Activated CD4-positive, alpha-beta T cell treated with anti-CD3 and anti-CD28 coated beads, Interleukin-2, Interleukin-6, amounts not matched to agents 100 ng/mL and 50 ng/mL, durations not matched to agents 16 hours and 8 hours (primary cell): Measurements from ENCODE around the gene PPP1R3C.

ENCODE experiments used
- DNase-seq: peaks from one replicate; pipeline ENCODE4 v3.0.0-alpha.2; 2020

The PPP1R3C gene

DNA sequence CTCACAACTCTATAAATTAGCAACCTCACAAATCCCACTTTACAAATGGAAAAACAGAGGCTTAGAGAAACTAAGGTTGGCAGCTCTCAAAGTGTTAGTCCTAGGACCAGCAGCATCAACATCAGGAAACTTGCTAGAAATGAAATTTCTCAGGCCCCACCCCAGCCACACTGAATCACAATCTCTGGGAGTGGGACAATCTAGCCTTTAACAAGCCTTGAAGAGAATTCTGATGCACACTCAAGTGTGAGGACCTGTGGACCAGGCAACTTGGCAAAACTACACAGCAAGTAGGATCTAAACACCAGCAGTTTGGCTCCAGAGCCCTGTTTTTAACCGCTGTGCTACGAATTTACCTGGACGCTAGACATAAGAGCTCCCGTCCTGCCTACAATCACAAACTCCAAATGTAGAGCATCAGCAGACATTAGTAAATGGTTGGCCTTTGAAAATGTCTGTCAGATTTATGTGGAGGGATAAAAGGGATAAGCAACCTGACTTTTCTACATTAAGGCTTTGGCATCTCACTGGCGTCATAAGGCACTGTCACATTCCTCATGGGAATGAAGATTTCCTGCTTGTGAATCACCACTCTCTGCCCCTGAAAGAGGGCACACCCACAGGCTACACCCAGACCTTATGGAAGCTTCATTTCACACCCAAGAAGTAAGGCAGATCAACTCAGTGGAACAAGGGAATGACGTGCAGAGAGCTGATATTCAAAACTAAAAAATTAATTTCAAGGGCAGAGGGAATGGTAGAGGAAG is 34.5 kb downstream of the PPP1R3C start:
- no peak for DNase-seq

DNA sequence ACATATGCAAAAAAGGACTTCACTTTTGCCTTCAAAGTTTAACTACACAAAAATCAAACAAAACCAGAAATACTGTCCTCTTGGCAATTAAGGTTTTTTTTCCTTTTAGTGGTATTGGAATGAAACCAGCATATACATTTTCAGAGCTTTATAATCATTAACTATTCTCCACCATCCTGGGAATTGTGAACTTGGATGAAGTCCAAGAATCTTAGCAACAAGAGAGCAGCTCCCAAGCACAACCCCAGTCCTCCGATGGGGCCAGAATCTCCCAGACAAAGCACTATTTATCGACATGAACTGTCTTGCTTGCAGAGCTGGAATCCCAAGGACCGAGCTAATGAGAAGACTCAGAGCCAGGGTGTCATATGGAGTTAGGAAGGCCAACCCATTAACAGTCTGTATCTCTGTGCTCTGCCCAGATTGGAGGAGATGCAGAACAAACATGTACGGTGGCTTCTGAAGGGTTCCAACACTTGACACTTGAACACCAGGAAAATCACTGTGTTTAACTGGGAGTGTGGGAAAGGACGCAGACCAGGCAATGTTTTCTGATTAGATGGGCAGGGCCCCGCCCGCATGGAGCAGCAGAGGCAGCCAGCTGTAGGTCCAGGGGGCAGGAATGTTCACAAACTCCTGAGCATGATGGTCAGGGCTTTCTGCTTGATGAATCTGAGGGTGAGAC is 35.5 kb downstream of the PPP1R3C start:
- no peak for DNase-seq

DNA sequence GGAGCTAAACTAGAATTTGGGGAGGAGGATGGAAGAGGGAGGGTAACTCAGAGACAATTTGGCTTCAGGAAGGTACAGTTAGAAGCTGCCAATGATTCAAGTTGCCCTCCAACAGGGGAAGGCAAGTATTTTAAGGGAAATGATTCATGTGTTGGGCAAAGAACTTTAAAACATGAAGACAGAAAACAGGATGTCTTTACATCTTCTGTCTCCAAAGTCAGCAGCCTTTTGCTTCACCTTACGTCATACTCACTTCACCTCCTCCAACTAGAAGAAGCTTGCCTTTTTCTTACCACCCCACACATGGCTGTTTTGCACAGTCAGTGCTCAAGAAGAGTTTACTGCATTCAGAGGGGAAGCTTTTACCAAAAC is 36.1 kb downstream of the PPP1R3C start:
- no peak for DNase-seq

DNA sequence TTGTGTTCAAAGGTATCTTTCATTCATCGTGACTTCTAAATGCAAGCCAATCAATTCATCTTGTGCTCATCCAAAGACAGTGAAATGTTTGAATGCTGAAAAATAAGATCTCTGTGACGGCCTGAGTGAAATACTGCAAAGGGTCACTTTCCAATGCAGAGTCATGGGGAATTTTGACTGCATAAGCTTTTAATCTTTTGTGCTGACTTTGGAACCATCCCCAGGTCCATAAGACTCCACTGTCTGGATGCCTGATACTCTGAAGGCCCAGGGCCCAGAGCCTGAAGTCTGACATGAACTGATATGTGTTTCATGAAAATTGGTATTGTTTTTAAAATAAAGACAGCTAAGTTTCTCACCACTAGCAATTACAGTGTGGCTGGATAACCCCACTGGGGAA is 39.0 kb downstream of the PPP1R3C start:
- DNase-seq, result no peak

DNA sequence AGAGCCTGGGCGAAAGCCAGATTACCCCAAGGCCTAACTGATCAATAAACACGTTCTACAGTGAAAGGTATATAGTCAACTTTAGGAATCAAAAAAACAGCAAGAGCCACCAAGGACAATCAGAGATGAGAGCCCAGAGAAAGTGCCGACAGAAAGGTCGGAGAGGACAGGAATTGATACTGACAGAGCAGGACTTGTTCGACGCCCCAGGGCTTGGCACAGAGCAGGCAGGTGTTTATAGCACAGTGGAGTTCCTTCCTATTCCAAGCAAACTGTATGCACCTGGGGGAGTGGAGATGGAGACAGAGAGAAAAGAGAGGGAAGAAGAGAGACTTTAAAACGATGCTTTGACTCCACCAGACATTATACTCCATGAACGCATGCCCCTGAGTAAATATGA is 39.5 kb downstream of the PPP1R3C start:
- no peak for DNase-seq

DNA sequence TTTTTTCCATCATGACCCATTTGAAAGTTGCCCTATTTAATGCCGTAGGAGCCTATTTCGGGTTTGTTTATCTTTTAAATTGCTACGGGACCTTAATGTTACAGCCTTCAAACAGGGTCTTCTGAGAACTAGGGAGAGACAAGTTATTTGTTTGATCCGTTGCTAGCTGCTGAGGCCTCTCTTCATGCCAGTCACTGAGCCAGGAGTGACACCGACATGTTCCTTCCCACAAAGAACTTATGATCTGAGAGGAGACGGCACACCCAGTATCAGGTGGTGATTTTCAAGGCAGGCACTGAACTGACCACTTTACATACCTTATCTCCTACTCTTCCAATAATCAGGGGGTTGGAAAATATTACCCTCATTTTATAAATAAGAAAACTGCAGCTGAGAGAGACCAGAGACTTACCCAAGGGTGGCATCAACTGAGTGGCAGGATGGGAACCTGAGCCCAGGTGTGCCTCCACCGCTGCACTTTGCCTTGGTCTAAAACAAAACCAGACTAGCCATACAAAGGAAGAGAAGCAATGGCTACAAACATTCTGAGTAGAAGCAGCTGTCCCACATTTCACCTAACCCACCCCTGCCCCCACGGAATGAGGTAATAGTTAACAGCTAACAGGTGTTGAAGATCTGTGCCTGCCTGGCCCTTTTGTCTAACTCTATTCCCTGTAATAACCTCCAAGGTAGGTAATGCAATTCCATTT is 40.5 kb downstream of the PPP1R3C start:
- no peak for DNase-seq

DNA sequence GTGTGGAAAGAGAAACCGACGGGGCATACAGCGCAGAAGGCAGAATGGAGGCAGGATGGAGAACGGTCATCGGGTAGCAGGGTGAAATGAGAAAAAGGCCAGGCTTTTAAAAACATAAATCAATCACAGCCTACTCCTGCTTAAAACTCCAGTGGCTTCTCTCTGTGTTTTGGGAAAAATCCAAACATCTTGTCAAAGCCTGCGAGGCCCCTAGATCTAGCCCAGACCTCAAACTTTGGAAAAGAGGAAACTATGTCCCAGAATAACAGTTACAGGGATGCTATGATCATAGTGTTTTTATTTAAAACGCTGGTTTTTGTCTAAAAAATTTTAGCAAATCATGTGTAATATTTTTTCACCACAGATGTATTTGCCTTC is 41.1 kb downstream of the PPP1R3C start:
- no peak for DNase-seq

DNA sequence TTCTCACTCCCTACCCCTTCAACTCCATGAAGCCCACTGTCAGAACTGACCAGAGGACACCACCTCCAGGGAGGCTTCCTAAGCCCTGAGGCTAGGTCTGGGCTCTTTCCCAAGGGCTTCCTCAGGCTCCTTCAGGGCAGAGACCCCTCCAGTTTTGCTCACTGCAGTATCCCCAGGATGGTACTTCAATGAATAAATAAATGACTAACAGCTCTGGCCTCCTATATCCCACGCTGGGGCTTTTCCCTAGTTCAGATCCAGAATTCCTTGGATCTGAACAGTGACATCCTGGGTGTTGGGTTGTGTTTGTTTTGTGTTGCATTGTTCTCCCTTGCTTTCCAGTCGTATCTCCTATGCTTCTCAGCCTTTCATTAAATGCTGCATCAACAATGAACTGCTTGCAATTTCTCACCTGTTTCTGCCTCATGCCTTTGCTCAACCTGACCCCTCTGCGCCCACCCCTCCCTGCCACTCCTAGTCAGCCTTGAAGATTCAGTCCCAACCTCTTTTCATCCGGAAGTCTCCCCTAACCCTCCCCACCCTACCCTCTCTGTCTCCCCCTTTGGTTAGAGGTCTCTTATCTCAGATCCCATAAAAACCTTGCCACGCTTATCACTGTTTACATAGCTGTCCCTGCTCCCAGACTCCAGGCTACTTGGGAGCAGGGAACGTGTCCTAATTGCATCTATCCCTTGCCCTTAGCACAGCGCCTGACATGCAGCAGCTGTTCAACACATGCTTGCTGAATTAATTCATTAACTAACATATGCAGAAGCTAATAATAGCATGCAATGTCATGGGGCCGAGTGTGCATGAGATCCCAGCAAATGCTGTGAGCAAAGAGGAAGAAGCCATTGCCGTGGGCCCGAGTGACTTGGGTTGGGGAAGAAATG is 41.7 kb downstream of the PPP1R3C start:
- no peak for DNase-seq

DNA sequence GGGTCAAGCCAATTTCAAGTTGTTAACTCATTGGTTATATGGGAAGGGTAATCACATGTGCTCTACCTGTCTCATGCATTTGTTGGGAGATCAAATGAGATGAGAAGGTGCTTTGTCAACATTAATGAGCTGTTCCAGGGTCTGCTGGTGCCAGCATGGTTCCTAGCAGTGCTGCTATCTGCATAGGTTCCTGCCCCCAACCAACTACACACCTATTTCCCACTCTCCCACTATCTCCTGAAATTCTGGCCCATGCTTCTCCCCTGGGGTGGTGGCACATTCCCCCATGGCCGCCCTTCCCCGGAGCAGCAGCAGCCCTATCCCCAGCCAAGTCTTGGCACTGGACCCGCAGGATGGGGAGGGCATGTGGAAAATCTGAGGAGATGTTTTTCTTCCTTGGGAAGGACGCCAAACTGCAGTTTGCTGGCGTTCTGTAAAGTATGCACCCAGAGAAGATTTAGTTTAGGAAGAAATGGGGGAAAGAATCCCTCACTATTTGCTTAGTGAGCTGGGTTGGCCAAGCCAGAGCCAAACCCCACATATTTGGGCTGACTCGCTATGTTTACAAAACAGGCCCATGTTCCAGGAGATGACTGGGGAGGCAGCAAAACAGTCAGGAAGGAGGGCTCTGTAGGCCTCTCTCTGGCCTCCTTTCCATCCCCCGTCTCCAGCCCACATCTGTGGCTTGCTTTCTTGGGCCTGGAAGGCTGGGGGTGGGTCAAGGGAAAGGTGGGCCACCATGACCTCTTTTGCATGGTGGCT is 42.5 kb downstream of the PPP1R3C start:
- no peak for DNase-seq

DNA sequence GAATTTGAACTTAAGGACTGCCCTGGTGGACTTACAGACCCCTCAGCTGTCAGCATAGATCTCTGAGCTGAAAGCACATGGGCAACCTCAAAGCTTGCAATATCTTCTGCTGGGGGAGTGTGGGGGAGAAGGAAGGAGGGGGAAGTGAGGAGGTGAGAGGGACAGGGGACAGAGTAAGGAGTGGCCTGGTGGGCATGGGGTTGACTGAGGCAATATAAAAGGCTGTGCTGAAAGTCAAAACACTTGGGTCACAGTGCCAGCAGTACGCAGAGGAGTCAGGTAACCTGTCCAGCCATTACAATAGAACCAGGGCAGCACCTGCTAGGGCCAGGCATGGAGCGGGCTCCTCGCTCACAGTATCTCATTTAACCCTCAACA is 43.2 kb downstream of the PPP1R3C start:
- DNase-seq, result no peak

DNA sequence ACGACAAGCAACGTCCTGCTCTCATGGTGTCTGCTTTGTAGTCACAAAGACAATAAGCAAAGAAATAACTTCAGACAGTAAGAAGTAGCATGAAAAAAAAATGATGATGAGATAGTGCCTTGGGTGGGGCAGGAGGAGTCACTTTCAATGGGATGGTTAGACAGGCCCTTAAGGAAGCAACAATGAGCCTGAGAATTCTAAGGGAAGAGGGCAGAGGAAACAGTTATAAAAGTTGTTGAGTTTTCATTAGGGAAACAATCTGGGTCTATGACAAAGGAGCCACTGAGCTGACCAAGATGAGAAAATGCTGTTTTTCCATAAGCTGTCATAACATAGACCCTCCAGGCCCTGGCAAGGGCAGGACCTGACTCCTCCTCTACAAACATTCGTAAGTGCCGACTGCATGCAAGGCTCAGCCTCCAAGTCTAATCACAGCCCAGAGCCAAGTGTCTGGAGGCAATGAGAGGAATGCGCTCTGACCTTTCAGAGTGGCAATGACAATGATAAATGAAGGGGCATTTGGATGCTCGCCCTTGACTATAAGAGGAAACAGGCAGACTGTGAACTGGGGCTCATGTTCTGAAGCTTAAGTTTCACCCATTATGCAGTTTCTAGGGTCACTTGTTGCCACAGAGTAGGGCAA is 43.7 kb downstream of the PPP1R3C start:
- no peak for DNase-seq

DNA sequence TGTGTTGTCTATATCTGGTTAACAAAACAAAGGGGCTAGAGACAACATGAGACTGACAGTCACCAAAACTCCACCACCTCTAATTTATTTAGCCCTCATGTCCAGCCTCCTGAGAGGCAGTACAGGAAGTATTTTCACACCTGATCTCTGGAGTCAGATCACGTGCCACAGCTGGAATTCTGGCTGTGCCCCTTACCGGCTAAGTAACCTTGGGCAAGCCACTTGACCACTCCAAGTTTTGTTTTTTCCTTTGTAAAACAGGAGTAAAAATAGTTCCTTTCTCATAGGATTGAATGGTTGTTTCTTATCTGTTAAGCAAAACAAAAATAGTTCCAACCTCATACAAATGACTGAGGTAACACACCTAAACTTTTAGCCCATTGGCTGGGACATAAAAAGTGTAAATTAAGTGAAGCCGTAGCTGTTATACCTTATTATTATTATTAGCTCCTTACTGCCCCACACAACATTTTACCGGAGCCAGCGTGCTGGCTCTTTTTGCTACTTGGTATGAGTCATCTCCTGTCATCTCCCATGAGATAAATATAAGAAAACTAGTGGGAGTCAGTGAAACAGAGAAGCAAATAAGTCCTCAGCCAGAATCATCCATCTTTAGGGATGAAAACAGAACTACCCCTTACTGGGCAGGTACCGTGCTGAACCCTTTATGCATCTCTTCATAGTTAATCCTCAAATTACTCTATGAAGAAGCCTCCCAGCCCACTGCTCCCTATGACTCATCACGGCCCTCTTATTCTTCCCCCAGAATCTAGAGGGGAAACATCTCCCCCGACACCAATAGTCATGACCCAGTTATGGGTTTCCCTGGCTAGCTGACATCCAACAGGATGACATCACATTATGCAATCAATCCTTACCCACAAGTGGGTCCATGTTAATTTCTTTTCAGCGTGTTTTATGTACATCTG is 44.9 kb downstream of the PPP1R3C start:
- DNase-seq, result no peak

DNA sequence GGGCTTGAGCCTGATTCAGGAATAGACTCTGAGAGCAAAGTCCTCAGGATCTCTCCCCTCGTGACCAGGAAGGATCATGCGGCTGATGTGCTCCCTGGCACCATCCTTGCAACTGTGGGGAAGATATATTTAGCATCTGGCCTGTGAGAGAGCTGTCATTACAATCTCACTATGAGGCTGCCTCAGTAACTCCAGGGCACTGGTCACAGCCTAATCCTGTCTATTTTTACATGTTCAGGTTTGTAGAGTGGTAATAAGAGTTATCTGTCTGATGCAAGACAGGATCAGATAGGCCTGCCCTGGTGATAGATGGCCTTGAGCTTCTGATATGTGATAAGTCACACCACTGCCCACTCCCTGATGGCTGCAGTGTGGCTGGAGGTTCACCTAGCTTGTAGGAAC is 50.7 kb downstream of the PPP1R3C start:
- DNase-seq, result no peak

DNA sequence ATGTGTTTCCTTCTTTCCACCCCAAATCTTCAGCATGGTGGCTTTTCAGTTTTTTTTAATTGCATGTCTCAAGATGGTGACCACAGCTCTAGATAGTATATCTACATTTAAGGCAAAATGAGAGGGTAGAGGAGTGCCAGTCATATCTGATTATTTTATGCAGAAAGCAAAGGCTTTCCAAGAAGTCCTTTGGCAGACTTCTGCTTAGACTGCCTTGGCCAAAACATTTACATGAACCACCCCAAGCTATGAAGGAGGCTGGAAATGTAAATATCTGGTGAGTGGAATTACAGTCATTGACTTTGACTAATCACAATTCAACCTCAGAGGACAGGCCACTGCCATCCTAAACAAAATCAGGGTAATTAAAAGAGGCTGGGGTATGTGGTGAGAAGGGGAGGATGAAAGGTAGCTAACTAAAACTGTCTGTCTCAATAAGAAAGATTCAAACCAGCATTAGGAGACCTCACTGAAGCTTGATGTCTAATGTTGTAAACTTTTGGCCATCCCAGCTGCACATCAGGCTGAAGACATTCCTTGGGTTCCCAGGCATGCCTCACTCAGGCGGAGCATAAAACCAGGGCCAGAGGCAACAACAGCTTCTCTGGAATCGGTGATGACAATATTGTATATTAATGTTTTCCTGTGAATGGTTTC is 53.4 kb downstream of the PPP1R3C start:
- no peak for DNase-seq
